ENCODE data around the gene PTPRG. TPM values are rescaled to one million over a fixed set of nuclear protein-coding genes. Genes with fewer than 3 reads are reported as not detected.
"Not testable (repeated sequence)": the region's sequence is repeated elsewhere in the genome, so short reads cannot be mapped to it uniquely, and the experiment has no call there.

PTPRG gene
- total and polyA plus RNA-seq, 4 donors: 3.6 to 35.6 (median 8.1) TPM

GRCh38 chr3:62036726-62037125, 475.4 kb downstream of the PTPRG start:
- Histone ChIP-seq H3K4me1 (ENCODE audit: control insufficient read depth in 4 of 4, insufficient read depth in 4 of 4, low read length in 3 of 4) (no peaks in the 10 kb centered on the region), H3K4me3 (ENCODE audit: low read depth in 1 of 3, low read length in 3 of 3) (no peak overlapping the region), H3K9me3 (ENCODE audit: control insufficient read depth in 4 of 4, low read length in 3 of 4) (no peaks in the 10 kb centered on the region), H3K36me3 (ENCODE audit: control insufficient read depth in 4 of 4, insufficient read depth in 3 of 4, low read depth in 1 of 4, low read length in 3 of 4) (peaks cover 0 to 1% (median 0%) of the 10 kb centered on the region in 4 donors), H3K27me3 (ENCODE audit: control insufficient read depth in 4 of 4, insufficient read depth in 4 of 4, low read length in 3 of 4) (no peaks in the 10 kb centered on the region), H3K9ac (ENCODE audit: low read depth in 1 of 2, low read length in 2 of 2) (no peak overlapping the region), H3K27ac (ENCODE audit: low read depth in 1 of 2, low read length in 2 of 2) (no peak overlapping the region)
- WGBS: 89% methylated on average over 9 of the region's 9 CpGs
- TF ChIP-seq ATF3 (IDR thresholded peaks at IDR 0.05) (no peak), TAF1 (conservative IDR thresholded peaks at IDR 0.05) (no peak), HNF4A (conservative IDR thresholded peaks at IDR 0.05) (no peak), JUND (IDR thresholded peaks at IDR 0.05) (no peak), ZBTB33 (IDR thresholded peaks at IDR 0.05) (no peak), HNF4G (IDR thresholded peaks at IDR 0.05) (no peak), SP1 (IDR thresholded peaks at IDR 0.05) (no peak), NR2F2 (IDR thresholded peaks at IDR 0.05) (no peak), GABPA (IDR thresholded peaks at IDR 0.05 in 1 of 2, conservative IDR thresholded peaks at IDR 0.05 in 1 of 2) (no peak), FOXA1 (IDR thresholded peaks at IDR 0.05) (no peak), CTCF (IDR thresholded peaks at IDR 0.05; ENCODE audit: low read depth, low read length, missing input control) (no peak), MAX (IDR thresholded peaks at IDR 0.05) (no peak), EGR1 (IDR thresholded peaks at IDR 0.05; ENCODE audit: low read depth in 2 of 2) (no peak), REST (IDR thresholded peaks at IDR 0.05) (no peak), YY1 (IDR thresholded peaks at IDR 0.05) (no peak), FOXA2 (IDR thresholded peaks at IDR 0.05) (no peak)
- no peak for DNase-seq (ENCODE audit: low spot score)

GRCh38 chr3:62038798-62039197, 477.4 kb downstream of the PTPRG start:
- H3K4me3 ChIP-seq (ENCODE audit: low read depth in 1 of 3, low read length in 3 of 3); H3K9ac ChIP-seq (ENCODE audit: low read depth in 1 of 2, low read length in 2 of 2); DNase-seq (ENCODE audit: low spot score); H3K4me1 ChIP-seq (ENCODE audit: control insufficient read depth in 4 of 4, insufficient read depth in 4 of 4, low read length in 3 of 4); H3K27me3 ChIP-seq (ENCODE audit: control insufficient read depth in 4 of 4, insufficient read depth in 4 of 4, low read length in 3 of 4); H3K27ac ChIP-seq (ENCODE audit: low read depth in 1 of 2, low read length in 2 of 2); H3K9me3 ChIP-seq (ENCODE audit: control insufficient read depth in 4 of 4, low read length in 3 of 4); H3K36me3 ChIP-seq (ENCODE audit: control insufficient read depth in 4 of 4, insufficient read depth in 3 of 4, low read depth in 1 of 4, low read length in 3 of 4): not testable (repeated sequence)
- 95% methylated on average over 4 of the region's 4 CpGs for WGBS

Data from liver (tissue), 9 donors.